HG03175 (cell line): ENCODE measurements around the gene XBP1.
"Not testable (repeated sequence)": the region's sequence is repeated elsewhere in the genome, so short reads cannot be mapped to it uniquely, and the experiment has no call there.

ENCODE experiments used
- ATAC-seq: cut with Tn5 transposase; IDR thresholded peaks from one replicate; pipeline ENCODE4 v1.9.1; 2021; ENCODE audit warnings: mild to moderate bottlenecking, moderate library complexity; ENCODE audit not compliant: unreplicated experiment

The XBP1 gene

GRCh38 chr22:28793976-28794584 lies 6.3 kb downstream of the XBP1 start:
- ATAC-seq = no peak

GRCh38 chr22:28792491-28793383 lies 7.6 kb downstream of the XBP1 start:
- peak; percentile 32 for ATAC-seq

DNA sequence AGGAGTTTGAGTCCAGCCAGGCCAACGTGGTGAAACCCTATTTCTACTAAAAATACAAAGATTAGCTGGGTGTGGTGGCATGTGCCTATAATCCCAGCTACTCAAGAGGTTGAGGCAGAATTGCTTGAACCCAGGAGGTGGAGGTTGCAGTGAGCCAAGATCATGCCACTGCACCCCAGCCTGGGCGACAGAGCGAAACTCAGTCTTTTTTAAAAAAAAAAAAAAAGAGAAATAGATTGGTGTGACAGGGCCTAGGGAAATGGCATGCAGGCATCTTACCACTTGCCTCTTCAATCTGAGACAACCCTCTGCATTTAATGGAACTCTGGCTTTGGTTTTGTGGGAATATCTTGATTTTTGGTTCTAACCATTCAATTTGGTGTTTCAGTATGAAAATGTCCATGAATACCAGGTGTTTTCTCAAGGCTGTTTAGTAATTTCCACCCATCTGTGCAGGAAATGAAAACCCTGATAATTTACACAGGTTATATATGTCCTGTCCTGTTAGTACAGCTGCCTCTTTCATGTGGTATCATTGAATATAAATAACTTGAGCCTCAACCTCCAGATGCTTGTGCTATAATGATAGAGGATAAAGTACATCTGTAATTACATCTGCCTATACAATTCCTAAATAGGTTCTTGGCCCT lies 8.4 kb downstream of the XBP1 start:
- peak; percentile 61 for ATAC-seq

DNA sequence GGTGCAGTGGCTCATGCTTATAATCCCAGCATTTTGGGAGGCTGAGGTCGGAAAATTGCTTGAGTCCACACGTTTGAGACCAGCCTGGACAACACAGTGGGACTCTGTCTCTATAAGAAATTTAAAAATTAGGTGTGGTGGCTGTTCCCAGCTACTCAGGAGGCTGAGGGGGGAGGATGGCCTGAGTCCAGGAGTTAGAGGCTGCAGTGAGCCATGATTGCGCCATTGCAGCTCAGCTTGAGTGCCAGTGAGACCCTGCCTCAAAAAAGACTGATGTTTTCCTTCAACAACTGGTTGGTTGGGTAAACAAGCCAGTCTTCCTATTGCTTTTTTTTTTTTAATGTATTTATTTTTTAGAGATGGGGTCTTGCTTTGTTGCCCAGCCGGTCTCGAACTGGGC lies 9.2 kb downstream of the XBP1 start:
- ATAC-seq = no peak

GRCh38 chr22:28788601-28789000 lies 11.8 kb downstream of the XBP1 start:
- ATAC-seq = no peak

- ATAC-seq = no peak
Observed at GRCh38 chr22:28783786-28784671, 16.3 kb downstream of the XBP1 start.

DNA sequence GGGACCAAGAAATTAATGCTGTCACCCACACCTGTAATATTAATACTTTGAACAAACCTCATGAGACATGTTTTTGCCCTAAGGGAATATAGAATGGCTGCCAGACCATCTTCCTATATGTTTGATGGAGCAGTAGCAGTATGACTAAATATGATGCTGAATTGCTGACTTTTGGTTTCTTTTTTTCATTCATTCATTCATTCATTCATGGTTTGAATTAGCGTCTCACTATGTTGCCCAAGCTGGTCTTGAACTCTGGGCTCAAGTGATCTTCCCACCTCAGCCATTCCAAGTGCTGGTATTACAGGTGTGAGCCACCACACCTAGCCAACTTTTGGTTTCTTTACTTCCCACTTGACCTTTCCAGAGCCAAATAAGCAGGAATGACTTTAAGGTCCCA lies 20.1 kb downstream of the XBP1 start:
- no peak for ATAC-seq

- ATAC-seq = no peak
Observed at GRCh38 chr22:28779833-28780232, 20.5 kb downstream of the XBP1 start.

DNA sequence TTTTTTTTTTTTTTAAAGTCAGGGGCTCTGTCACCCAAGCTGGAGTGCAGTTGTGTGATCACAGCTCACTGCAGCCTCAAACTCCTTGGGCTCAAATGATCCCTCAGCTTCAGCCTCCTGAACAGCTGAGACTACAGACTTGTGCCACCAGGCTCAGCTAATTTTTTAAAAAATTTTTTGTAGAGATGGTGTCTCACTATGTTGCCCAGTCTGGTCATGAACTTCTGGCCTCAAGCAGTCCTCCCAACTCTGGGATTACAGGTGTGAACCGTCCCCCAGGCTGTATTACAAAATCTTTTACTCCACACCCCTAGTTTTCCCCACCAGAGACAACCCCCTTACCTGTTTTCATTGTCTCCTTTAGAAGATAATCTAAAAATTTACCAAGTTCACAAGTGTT lies 26.0 kb downstream of the XBP1 start:
- no peak for ATAC-seq

DNA sequence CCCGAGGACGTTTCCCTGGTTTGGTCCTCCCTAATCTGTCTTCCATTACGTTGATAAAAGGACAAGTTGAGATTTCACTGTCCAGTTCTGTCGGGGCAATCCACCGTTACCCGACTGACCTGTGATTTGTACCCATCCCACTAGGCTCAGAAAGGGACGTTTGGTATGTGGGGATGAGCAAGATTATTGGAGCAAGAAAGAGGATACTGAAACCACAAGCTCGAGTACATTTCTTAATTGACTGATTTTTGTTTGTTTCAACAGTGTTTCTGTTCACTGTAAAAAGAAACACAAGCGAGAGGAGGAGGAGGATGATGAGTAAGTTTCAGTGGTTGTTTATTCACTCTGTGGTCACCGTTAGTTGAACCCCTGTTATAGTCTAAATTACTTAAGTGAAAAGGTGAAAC lies 26.9 kb downstream of the XBP1 start:
- ATAC-seq = peak; percentile 19

GRCh38 chr22:28772633-28773460 lies 27.5 kb downstream of the XBP1 start, which contains the start of gene CCDC117:
TSS of gene CCDC117 (plus strand) at chr22:28772695. CDS start at chr22:28772850, 155 bp downstream.
- ATAC-seq = peak; percentile 87

DNA sequence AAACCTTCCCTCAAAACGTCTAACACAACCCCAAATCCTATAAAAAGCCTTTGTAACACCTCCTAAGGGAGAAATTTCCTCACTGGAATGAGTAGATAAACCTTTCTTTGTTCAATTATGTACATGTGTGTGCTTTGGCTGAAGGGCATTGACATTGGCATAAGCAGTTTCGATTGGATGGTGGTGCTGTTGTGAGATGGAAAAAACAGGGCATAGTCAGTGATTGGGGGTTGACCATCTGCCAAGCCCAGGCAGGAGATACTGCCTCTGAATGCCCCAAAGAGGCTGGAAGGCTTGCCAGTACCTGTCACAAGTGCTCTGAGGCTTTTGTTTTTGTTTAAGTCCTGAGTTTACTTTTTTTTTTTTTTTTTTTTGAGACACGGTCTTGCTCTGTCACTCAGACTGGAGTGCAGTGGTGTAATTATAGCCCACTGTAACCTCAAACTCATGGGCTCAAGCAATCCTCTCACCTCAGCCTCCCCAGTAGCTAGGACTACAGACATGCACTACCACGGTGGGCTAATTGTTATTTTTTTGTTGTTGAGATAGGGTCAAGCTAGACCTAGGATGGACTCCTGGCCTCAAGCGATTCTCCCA lies 29.1 kb downstream of the XBP1 start:
- no peak for ATAC-seq

- no peak for ATAC-seq
Observed at GRCh38 chr22:28769394-28770085, 30.8 kb downstream of the XBP1 start.

DNA sequence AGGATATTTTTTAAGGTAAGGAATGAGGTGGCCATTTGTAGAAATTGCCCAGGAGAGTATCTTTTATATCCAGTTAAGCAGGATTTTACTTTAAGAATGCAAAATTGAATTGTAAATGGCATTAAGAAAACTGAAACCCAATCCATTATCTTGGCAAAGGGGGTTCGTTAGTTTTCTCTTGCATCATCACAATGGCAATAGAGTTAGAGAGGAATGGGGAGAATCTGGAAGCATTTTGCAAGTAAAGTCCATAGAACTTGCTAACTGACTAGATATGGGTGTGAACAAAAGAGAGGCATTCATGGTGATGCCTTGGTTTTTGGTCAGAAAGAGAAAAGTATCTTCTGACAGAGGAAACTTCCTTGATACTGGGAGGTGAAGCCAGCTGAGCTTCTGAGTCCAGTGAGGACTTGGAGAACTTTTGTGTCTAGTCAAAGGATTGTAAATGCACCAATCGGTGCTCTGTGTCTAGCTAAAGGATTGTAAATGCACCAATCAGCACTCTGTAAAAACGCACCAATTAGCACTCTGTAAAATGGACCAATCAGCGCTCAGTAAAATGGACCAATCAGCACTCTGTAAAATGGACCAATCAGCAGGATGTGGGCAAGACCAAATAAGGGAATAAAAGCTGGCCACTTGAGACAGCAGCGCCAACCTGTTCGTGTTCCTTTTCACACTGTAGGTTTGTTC lies 31.5 kb downstream of the XBP1 start:
- no peak for ATAC-seq

- no peak for ATAC-seq
Observed at GRCh38 chr22:28766628-28767027, 33.7 kb downstream of the XBP1 start.

GRCh38 chr22:28762000-28762399 lies 38.4 kb downstream of the XBP1 start:
- not testable (repeated sequence) for ATAC-seq

- no peak for ATAC-seq
Observed at GRCh38 chr22:28761449-28761755, 39.0 kb downstream of the XBP1 start.

DNA sequence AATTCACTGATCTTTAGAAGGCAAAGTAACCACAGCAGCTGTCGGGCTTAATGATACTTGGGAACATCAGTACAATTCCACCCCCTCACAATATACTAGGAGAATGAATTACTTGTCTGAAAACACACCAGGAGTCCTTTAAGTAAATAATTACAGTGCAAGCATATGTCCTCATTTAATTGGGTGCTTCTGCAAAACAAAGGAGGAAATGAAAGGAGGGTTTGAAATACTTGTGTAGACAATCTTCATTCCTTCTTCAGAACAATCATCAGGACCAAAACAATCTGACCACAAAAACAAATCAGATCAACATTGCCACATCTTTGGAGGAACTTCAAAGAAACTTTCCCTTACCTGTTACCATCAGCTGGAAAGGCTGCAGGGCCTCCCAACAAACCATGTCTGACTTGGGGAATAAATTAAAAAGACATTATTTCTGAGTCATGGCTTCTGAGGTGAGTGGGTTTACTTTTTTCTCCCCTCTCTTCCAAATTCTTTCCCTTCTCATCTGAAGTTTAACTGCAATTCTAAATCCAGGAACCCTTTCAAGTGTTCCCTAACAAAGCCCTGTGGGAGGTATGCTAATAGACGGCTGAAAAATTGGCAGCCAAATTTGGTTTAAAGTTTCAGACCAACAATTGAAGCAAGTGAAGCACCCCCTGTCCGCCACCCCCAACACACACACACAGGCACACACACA lies 40.4 kb downstream of the XBP1 start:
- ATAC-seq = no peak
